ENCODE results near the gene CHRM3.
A peak's percentile ranks its signal among the peaks of the same experiment; 100 is the strongest.

The CHRM3 gene

DNA sequence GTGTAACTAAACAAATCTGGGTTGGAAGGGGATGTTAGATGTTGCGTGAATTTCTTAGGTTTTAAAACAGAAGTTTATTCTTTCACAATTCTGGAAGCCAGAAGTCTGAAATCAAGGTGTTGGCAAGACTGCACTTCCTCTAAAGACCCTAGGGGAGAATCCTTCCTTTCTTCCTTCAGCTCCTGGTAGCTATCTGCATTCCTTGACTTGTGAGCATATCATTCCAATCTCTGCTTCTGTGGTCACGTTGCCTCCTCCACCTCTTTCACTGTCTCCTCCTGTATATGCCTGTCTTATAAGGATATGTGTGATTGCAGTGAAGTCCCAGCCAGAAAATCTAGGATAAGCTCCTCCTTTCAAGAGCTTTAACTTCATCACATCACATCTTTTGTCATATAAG is 7.7 kb downstream of the CHRM3 start:
- Histone ChIP-seq H3K9me3 (ENCODE audit: control insufficient read depth in 2 of 2, low read length in 2 of 2) (no peaks in the 10 kb centered on the region), H3K27me3 (ENCODE audit: control insufficient read depth in 1 of 2, insufficient read depth in 2 of 2, low read length in 2 of 2) (no peaks in the 10 kb centered on the region), H3K4me1 (ENCODE audit: control insufficient read depth, insufficient read depth, low read length) (peaks cover 15% of the 10 kb centered on the region), H3K27ac (ENCODE audit: low read length) (no peak overlapping the region), H3K36me3 (ENCODE audit: control insufficient read depth in 2 of 2, insufficient read depth in 2 of 2, low read length in 2 of 2) (no peaks in the 10 kb centered on the region), H3K9ac (ENCODE audit: low read length in 2 of 2) (no peak overlapping the region), H3K4me3 (ENCODE audit: low read length in 2 of 2) (no peak overlapping the region)

DNA sequence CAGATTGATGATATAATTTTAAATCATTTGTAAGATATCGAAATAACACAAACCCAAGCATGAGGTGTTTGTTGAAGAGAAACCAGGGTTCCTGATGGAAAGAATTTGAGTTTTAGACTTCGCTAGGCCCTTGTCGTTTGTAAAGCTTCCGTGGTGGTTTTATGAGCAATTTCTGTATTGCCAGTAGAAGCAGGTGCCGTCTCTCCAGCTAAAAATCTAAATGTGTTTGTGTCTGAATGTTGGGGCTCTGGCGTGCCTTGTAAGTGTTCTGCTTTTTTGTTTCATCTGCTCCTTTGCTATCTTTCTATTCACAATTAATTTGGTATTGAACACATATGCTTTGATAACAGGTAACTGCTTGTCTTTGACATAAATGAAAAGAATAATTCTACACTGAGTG is 27.5 kb downstream of the CHRM3 start:
- H3K27me3 ChIP-seq (ENCODE audit: control insufficient read depth in 1 of 2, insufficient read depth in 2 of 2, low read length in 2 of 2), result no peaks in the 10 kb centered on the region
- H3K9ac ChIP-seq (ENCODE audit: low read length in 2 of 2), result peak overlapping the region in 1 of 2 donors; percentile 12
- H3K4me1 ChIP-seq (ENCODE audit: control insufficient read depth, insufficient read depth, low read length), result peaks cover 15% of the 10 kb centered on the region
- peak overlapping the region in 1 of 2 donors; percentile 31 for H3K4me3 ChIP-seq (ENCODE audit: low read length in 2 of 2)
- no peaks in the 10 kb centered on the region for H3K9me3 ChIP-seq (ENCODE audit: control insufficient read depth in 2 of 2, low read length in 2 of 2)
- H3K36me3 ChIP-seq (ENCODE audit: control insufficient read depth in 2 of 2, insufficient read depth in 2 of 2, low read length in 2 of 2), result no peaks in the 10 kb centered on the region
- peak overlapping the region; percentile 6 for H3K27ac ChIP-seq (ENCODE audit: low read length)

DNA sequence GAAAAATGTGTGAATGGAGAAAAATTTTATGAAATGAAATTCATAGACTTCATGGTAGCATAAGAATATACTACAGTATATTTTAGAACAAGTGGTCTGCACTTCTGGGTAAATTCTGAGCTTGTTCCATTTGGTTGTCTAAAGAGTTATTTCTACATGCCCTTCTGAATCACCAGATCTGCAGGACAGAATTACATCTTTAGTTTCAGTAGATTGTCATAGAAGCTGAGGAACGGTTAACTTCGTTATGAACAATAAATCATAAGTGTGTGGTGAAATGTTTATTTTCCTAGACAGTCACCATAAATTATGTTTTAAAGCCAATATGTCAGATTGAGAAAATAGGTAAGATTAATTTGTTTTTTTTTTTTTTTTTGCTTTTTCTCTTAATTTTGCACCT is 30.9 kb downstream of the CHRM3 start:
- H3K4me3 ChIP-seq (ENCODE audit: low read length in 2 of 2), result no peak overlapping the region
- peaks cover 10% of the 10 kb centered on the region for H3K4me1 ChIP-seq (ENCODE audit: control insufficient read depth, insufficient read depth, low read length)
- no peak overlapping the region for H3K27ac ChIP-seq (ENCODE audit: low read length)
- H3K27me3 ChIP-seq (ENCODE audit: control insufficient read depth in 1 of 2, insufficient read depth in 2 of 2, low read length in 2 of 2), result no peaks in the 10 kb centered on the region
- no peaks in the 10 kb centered on the region for H3K9me3 ChIP-seq (ENCODE audit: control insufficient read depth in 2 of 2, low read length in 2 of 2)
- H3K9ac ChIP-seq (ENCODE audit: low read length in 2 of 2), result no peak overlapping the region
- no peaks in the 10 kb centered on the region for H3K36me3 ChIP-seq (ENCODE audit: control insufficient read depth in 2 of 2, insufficient read depth in 2 of 2, low read length in 2 of 2)

DNA sequence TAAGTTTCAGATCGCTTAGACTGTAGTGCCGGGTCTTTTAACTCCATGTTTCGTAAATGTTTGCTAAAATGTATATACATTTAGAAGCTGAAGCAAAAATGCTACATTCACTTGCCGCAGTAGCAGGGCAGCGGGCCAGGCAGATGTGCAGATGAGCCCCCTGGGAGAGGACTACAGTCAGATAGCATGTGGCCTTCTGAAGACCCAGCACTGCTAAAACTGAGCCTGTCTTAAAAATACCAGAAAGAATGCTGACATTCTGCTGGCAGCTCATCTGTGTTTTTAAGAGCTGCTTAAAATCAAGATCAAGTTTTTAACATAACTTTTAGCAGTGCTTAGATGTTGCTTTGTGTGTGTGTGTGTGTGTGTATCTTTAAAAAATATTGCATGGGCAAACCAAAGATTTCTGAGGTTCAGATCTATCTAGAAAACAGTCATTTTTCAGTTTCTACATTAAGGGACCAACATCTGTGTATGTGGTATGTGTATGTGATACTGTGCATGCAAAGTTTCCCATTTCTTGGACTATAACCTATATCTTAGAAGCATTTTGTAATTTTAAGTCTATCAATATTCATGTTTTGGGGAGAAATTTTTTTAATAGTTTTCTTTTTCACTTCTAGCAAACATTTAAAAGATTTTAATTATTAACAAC is 31.7 kb downstream of the CHRM3 start:
- Histone ChIP-seq H3K9me3 (ENCODE audit: control insufficient read depth in 2 of 2, low read length in 2 of 2) (no peaks in the 10 kb centered on the region), H3K36me3 (ENCODE audit: control insufficient read depth in 2 of 2, insufficient read depth in 2 of 2, low read length in 2 of 2) (no peaks in the 10 kb centered on the region), H3K9ac (ENCODE audit: low read length in 2 of 2) (no peak overlapping the region), H3K4me3 (ENCODE audit: low read length in 2 of 2) (no peak overlapping the region), H3K4me1 (ENCODE audit: control insufficient read depth, insufficient read depth, low read length) (peaks cover 10% of the 10 kb centered on the region), H3K27ac (ENCODE audit: low read length) (no peak overlapping the region), H3K27me3 (ENCODE audit: control insufficient read depth in 1 of 2, insufficient read depth in 2 of 2, low read length in 2 of 2) (no peaks in the 10 kb centered on the region)

DNA sequence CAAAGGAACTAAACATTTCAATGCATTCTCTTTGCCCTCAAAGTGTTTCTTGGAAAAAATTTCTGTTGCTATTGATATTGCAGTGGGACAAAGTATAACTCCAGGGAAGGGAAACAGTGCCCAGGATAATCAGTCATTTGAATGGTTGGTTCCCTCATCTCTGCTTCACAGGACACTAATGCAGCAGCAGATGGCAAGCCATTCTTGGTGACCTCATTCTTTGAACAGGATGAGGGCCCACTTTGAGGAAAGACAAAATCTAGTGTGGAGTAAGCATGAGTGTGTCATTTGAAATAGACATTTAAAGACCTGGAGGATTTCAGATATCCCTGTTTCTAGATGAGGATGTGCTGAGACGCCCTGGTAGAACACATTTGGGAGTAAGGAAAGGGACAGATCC is 32.3 kb downstream of the CHRM3 start:
- Histone ChIP-seq H3K9ac (ENCODE audit: low read length in 2 of 2) (no peak overlapping the region), H3K27me3 (ENCODE audit: control insufficient read depth in 1 of 2, insufficient read depth in 2 of 2, low read length in 2 of 2) (no peaks in the 10 kb centered on the region), H3K4me1 (ENCODE audit: control insufficient read depth, insufficient read depth, low read length) (peaks cover 10% of the 10 kb centered on the region), H3K4me3 (ENCODE audit: low read length in 2 of 2) (no peak overlapping the region), H3K9me3 (ENCODE audit: control insufficient read depth in 2 of 2, low read length in 2 of 2) (no peaks in the 10 kb centered on the region), H3K27ac (ENCODE audit: low read length) (no peak overlapping the region), H3K36me3 (ENCODE audit: control insufficient read depth in 2 of 2, insufficient read depth in 2 of 2, low read length in 2 of 2) (no peaks in the 10 kb centered on the region)

DNA sequence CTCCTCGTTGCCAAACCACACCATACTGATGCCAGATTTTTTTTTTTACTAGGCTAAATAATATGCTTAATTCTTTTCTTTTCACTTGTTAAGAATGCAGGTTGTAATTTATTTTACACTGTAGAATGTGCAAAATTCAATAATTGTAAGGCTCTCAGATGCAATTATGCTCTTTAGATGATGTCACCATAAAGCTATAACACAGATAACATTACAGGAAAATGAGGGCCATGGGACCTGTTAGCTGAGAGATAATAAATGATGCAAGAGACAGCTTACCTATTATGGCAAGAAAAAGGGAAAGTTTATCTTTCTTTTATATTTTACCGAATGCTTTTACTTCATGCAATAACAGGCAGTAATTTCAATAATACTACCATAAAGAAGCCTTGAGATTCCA is 35.4 kb downstream of the CHRM3 start:
- no peaks in the 10 kb centered on the region for H3K9me3 ChIP-seq (ENCODE audit: control insufficient read depth in 2 of 2, low read length in 2 of 2)
- no peak overlapping the region for H3K27ac ChIP-seq (ENCODE audit: low read length)
- peaks cover 5% of the 10 kb centered on the region for H3K4me1 ChIP-seq (ENCODE audit: control insufficient read depth, insufficient read depth, low read length)
- no peaks in the 10 kb centered on the region for H3K27me3 ChIP-seq (ENCODE audit: control insufficient read depth in 1 of 2, insufficient read depth in 2 of 2, low read length in 2 of 2)
- H3K4me3 ChIP-seq (ENCODE audit: low read length in 2 of 2), result no peak overlapping the region
- H3K9ac ChIP-seq (ENCODE audit: low read length in 2 of 2), result no peak overlapping the region
- H3K36me3 ChIP-seq (ENCODE audit: control insufficient read depth in 2 of 2, insufficient read depth in 2 of 2, low read length in 2 of 2), result no peaks in the 10 kb centered on the region

DNA sequence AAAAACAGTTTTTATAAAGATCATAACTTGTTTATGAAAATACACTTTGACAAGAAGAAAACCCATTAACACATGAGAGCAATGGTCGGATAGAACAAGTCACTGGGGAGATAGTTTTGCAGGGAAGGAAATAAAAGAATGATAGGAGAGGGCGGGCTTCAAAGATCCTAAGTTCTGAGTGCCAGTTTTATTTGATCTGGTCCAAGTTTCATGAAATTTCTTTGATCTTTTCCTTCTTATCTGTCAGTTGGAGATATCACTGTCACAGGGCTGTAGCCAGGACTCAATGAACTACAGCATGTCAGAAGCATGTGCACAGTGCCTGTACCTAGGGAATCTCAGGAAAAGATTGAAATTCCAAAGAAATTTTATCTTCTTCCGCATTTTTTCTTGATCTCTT is 36.5 kb downstream of the CHRM3 start:
- Histone ChIP-seq H3K4me1 (ENCODE audit: control insufficient read depth, insufficient read depth, low read length) (peaks cover 5% of the 10 kb centered on the region), H3K27me3 (ENCODE audit: control insufficient read depth in 1 of 2, insufficient read depth in 2 of 2, low read length in 2 of 2) (no peaks in the 10 kb centered on the region), H3K27ac (ENCODE audit: low read length) (no peak overlapping the region), H3K4me3 (ENCODE audit: low read length in 2 of 2) (no peak overlapping the region), H3K36me3 (ENCODE audit: control insufficient read depth in 2 of 2, insufficient read depth in 2 of 2, low read length in 2 of 2) (no peaks in the 10 kb centered on the region), H3K9me3 (ENCODE audit: control insufficient read depth in 2 of 2, low read length in 2 of 2) (no peaks in the 10 kb centered on the region), H3K9ac (ENCODE audit: low read length in 2 of 2) (no peak overlapping the region)

DNA sequence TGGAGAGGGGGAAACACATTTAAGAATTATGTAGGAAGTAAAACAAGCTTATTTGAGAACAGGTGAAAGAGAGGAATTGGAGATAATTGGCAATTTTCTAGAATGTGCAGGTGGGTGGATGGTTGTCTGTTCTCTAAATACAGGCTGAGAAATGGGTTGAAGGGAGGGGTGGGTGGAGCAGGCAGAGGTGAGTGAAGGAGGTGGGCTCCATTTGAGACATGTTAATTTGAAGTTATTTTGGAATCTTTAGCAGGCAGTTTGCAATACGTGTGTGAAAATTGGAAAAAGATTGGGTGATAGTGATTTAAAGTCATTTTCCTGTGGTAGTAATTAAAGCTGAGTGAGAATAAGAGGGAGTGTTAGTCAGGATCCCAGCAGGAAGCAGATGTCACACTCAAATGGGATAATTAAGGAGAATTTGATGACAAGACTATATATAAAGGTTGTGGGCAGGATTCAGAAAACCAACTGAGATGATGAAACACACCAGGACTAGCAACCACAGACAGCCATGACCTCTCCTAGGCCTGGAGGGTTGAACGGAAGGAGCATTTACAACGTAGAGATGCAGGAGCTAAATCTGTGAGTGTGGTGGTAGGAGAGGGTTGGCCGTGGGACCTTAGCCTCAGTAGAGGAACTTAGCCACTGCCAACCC is 40.6 kb downstream of the CHRM3 start:
- H3K9ac ChIP-seq (ENCODE audit: low read length in 2 of 2), result no peak overlapping the region
- H3K27ac ChIP-seq (ENCODE audit: low read length), result no peak overlapping the region
- H3K36me3 ChIP-seq (ENCODE audit: control insufficient read depth in 2 of 2, insufficient read depth in 2 of 2, low read length in 2 of 2), result no peaks in the 10 kb centered on the region
- H3K4me1 ChIP-seq (ENCODE audit: control insufficient read depth, insufficient read depth, low read length), result no peaks in the 10 kb centered on the region
- no peak overlapping the region for H3K4me3 ChIP-seq (ENCODE audit: low read length in 2 of 2)
- no peaks in the 10 kb centered on the region for H3K27me3 ChIP-seq (ENCODE audit: control insufficient read depth in 1 of 2, insufficient read depth in 2 of 2, low read length in 2 of 2)
- no peaks in the 10 kb centered on the region for H3K9me3 ChIP-seq (ENCODE audit: control insufficient read depth in 2 of 2, low read length in 2 of 2)

DNA sequence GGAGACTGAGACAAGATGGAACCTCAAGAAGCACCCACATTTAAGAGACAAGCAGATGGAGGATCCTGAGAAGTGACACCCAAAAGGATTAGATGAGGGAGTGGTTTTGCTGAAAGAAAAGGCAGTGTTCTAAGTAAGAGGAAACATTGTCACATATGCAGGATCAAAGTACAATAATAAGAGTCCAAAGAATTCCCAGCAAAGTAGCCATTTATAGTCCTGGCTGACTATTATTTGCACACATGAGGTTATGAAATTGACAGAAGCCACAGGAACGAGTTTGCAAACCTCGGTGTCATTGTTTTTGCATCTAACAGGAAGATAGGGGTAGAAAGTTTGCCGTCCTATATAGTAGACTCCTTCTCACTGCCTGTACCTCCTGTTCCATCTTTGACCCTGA is 41.3 kb downstream of the CHRM3 start:
- Histone ChIP-seq H3K9me3 (ENCODE audit: control insufficient read depth in 2 of 2, low read length in 2 of 2) (no peaks in the 10 kb centered on the region), H3K36me3 (ENCODE audit: control insufficient read depth in 2 of 2, insufficient read depth in 2 of 2, low read length in 2 of 2) (no peaks in the 10 kb centered on the region), H3K4me1 (ENCODE audit: control insufficient read depth, insufficient read depth, low read length) (no peaks in the 10 kb centered on the region), H3K4me3 (ENCODE audit: low read length in 2 of 2) (no peak overlapping the region), H3K27ac (ENCODE audit: low read length) (no peak overlapping the region), H3K27me3 (ENCODE audit: control insufficient read depth in 1 of 2, insufficient read depth in 2 of 2, low read length in 2 of 2) (no peaks in the 10 kb centered on the region), H3K9ac (ENCODE audit: low read length in 2 of 2) (no peak overlapping the region)

DNA sequence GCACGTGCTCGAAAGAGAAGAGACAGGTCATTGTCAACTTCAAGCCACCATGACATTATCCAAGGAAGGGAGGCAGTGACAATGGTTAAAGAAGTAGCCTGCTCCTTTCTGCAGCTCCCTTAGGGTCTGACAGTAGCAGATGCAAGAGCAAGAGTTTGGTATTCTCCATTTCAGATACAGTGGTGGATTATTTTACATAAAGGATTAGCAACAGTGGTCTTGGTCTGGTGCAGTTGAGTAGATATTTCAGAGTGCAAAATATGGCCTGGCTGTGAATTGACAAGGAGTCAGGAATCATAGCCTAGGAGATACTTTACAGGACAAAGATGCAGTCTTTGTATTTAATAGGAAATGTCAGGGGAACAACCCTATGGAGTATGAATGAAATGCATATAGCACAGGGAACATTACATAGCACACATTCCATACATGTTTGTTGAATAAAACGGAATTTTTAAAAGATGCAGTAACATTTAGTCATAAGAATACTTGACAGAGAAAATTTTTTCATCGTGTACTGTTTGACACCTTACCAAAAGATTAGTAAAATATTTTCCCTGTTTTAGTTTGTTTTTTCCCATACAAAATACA is 41.8 kb downstream of the CHRM3 start:
- H3K36me3 ChIP-seq (ENCODE audit: control insufficient read depth in 2 of 2, insufficient read depth in 2 of 2, low read length in 2 of 2), result no peaks in the 10 kb centered on the region
- H3K9me3 ChIP-seq (ENCODE audit: control insufficient read depth in 2 of 2, low read length in 2 of 2), result no peaks in the 10 kb centered on the region
- H3K9ac ChIP-seq (ENCODE audit: low read length in 2 of 2), result no peak overlapping the region
- no peaks in the 10 kb centered on the region for H3K4me1 ChIP-seq (ENCODE audit: control insufficient read depth, insufficient read depth, low read length)
- H3K27ac ChIP-seq (ENCODE audit: low read length), result no peak overlapping the region
- no peak overlapping the region for H3K4me3 ChIP-seq (ENCODE audit: low read length in 2 of 2)
- H3K27me3 ChIP-seq (ENCODE audit: control insufficient read depth in 1 of 2, insufficient read depth in 2 of 2, low read length in 2 of 2), result no peaks in the 10 kb centered on the region

DNA sequence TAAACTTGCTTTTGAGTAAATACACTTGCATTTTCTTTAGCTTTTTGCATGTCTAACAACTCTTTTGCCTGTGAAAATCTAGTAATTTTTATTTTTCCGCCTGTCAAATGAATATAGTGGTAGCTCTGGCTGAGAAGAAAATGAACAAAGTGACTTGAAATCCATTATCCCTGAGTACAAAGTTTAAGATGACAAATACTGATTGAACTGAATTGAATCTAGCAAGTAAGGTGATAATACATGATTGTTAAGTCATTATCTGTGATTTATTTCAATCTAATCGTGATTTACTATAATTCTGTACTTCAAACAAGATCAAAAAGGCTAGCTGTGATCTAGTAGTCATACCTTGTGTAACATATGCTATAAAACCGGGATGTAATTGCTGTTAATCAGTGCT is 42.8 kb downstream of the CHRM3 start:
- no peaks in the 10 kb centered on the region for H3K9me3 ChIP-seq (ENCODE audit: control insufficient read depth in 2 of 2, low read length in 2 of 2)

More for the DNA sequence above, 42.8 kb downstream of the CHRM3 start:
- H3K4me3 ChIP-seq (ENCODE audit: low read length in 2 of 2), result no peak overlapping the region
- no peaks in the 10 kb centered on the region for H3K4me1 ChIP-seq (ENCODE audit: control insufficient read depth, insufficient read depth, low read length)
- no peak overlapping the region for H3K27ac ChIP-seq (ENCODE audit: low read length)
- no peaks in the 10 kb centered on the region for H3K36me3 ChIP-seq (ENCODE audit: control insufficient read depth in 2 of 2, insufficient read depth in 2 of 2, low read length in 2 of 2)
- H3K27me3 ChIP-seq (ENCODE audit: control insufficient read depth in 1 of 2, insufficient read depth in 2 of 2, low read length in 2 of 2), result no peaks in the 10 kb centered on the region
- H3K9ac ChIP-seq (ENCODE audit: low read length in 2 of 2), result no peak overlapping the region

Data from stomach smooth muscle (tissue), 2 donors.